WTC11 (cell line): ENCODE measurements around the gene FNIP2. TPM values are rescaled to one million over a fixed set of nuclear protein-coding genes. Genes with fewer than 3 reads are reported as not detected.
A peak's percentile ranks its signal among the peaks of the same experiment; 100 is the strongest.

ENCODE experiments used
- ATAC-seq: fragments of 200-7000 bp; cut with Tn5 transposase; 2 replicates; pipeline ENCODE4 v1.10.0; 2021; ENCODE audit warnings: mild to moderate bottlenecking, moderate library complexity
- CTCF ChIA-PET: fragments of 300-600 bp; sonication (Branson Sonifier 250); formaldehyde crosslinking; loops from one replicate; lab custom pipeline; 2021; ENCODE audit warnings: antibody characterized with exemption; lab: Charles Lee
- POLR2A ChIA-PET: fragments of 350-600 bp; sonication (Branson Sonifier 250); formaldehyde crosslinking; loops from one replicate; lab custom pipeline; 2021; ENCODE audit warnings: antibody characterized with exemption; lab: Charles Lee
- DNase-seq: peaks from one replicate; pipeline ENCODE4 v3.0.0; 2021; ENCODE audit warnings: low spot score
- H3K27ac Mint-ChIP-seq: 2 replicates; pipeline ENCODE4 v1.8.0; 2021; ENCODE audit warnings: mixed read lengths
- H3K27me3 Mint-ChIP-seq: 2 replicates; pipeline ENCODE4 v1.8.0; 2021; ENCODE audit warnings: low read depth, mild to moderate bottlenecking, moderate library complexity, mixed read lengths
- H3K36me3 Mint-ChIP-seq: 2 replicates; pipeline ENCODE4 v1.8.0; 2021; ENCODE audit warnings: mixed read lengths
- H3K4me1 Mint-ChIP-seq: 2 replicates; pipeline ENCODE4 v1.8.0; 2022; ENCODE audit warnings: mixed read lengths
- H3K4me3 Mint-ChIP-seq: 2 replicates; pipeline ENCODE4 v1.8.0; 2021; ENCODE audit warnings: mild to moderate bottlenecking, moderate library complexity, mixed read lengths
- H3K9me3 Mint-ChIP-seq: 2 replicates; pipeline ENCODE4 v1.8.0; 2021; ENCODE audit warnings: mixed read lengths
- CDX4 ChIP-seq: fragments of 250-450 bp; sonication (Bioruptor Pico); IDR thresholded peaks from 2 replicates; pipeline ENCODE4 v1.9.0; 2021; ENCODE audit warnings: moderate library complexity, mild to moderate bottlenecking, inconsistent platforms, borderline replicate concordance
- CREB1 ChIP-seq: sonication (generic); formaldehyde crosslinking; IDR thresholded peaks from 2 replicates; pipeline ENCODE4 v1.8.0; 2023; ENCODE audit warnings: mild to moderate bottlenecking, missing genetic modification reagents
- E2F1 ChIP-seq: sonication (generic); formaldehyde crosslinking; IDR thresholded peaks from 2 replicates; pipeline ENCODE4 v1.8.0; 2022; ENCODE audit warnings: mild to moderate bottlenecking, missing genetic modification reagents
- ETV6 ChIP-seq: sonication (generic); formaldehyde crosslinking; IDR thresholded peaks from 2 replicates; pipeline ENCODE4 v1.8.1; 2022; ENCODE audit warnings: mild to moderate bottlenecking, missing genetic modification reagents
- FOXK1 ChIP-seq: sonication (generic); formaldehyde crosslinking; IDR thresholded peaks from 2 replicates; pipeline ENCODE4 v1.8.0; 2022; ENCODE audit warnings: mild to moderate bottlenecking, moderate library complexity, missing genetic modification reagents
- IRF2 ChIP-seq: sonication (generic); formaldehyde crosslinking; IDR thresholded peaks from 2 replicates; pipeline ENCODE4 v1.8.0; 2022; ENCODE audit warnings: low read depth, missing genetic modification reagents, borderline replicate concordance
- NR1H2 ChIP-seq: sonication (generic); formaldehyde crosslinking; IDR thresholded peaks from 2 replicates; pipeline ENCODE4 v1.9.0; 2021; ENCODE audit warnings: mild to moderate bottlenecking, moderate library complexity, missing genetic modification reagents
- TP53 ChIP-seq: sonication (generic); formaldehyde crosslinking; IDR thresholded peaks from 2 replicates; pipeline ENCODE4 v1.8.1; 2023; ENCODE audit warnings: mild to moderate bottlenecking, missing genetic modification reagents
- ZBTB43 ChIP-seq: sonication (generic); formaldehyde crosslinking; IDR thresholded peaks from 2 replicates; pipeline ENCODE4 v1.8.1; 2023; ENCODE audit warnings: mild to moderate bottlenecking, missing genetic modification reagents
- ZMAT4 ChIP-seq: fragments of 250-450 bp; sonication (Bioruptor Pico); IDR thresholded peaks from 2 replicates; pipeline ENCODE4 v1.9.0; 2021; ENCODE audit warnings: mild to moderate bottlenecking
- ZNF281 ChIP-seq: sonication (generic); formaldehyde crosslinking; IDR thresholded peaks from 2 replicates; pipeline ENCODE4 v1.8.0; 2023; ENCODE audit warnings: mild to moderate bottlenecking, missing genetic modification reagents
- ZNF317 ChIP-seq: sonication (generic); formaldehyde crosslinking; IDR thresholded peaks from 2 replicates; pipeline ENCODE4 v1.8.1; 2023; ENCODE audit warnings: low read depth, mild to moderate bottlenecking, moderate library complexity, missing genetic modification reagents, borderline replicate concordance
- ZSCAN18 ChIP-seq: fragments of 250-450 bp; sonication (Bioruptor Pico); IDR thresholded peaks from 2 replicates; pipeline ENCODE4 v2.1.2; 2022; ENCODE audit warnings: mild to moderate bottlenecking, moderate library complexity
- total RNA-seq: library from RNA; stranded (reverse); gene quantifications from 3 replicates; pipeline ENCODE4 v1.2.3, GENCODE V29; 2021
- TF ChIP-seq, protein P1 (sequence below): fragments of 250-450 bp; sonication (Bioruptor Pico); conservative IDR thresholded peaks from 2 replicates; pipeline ENCODE4 v1.9.0; 2021; ENCODE audit warnings: mild to moderate bottlenecking
- TF ChIP-seq, protein P2 (sequence below): fragments of 250-450 bp; sonication (Bioruptor Pico); IDR thresholded peaks from 2 replicates; pipeline ENCODE4 v1.9.0; 2021; ENCODE audit warnings: mild to moderate bottlenecking, borderline replicate concordance
- TF ChIP-seq, protein P3 (sequence below): fragments of 200-600 bp; IDR thresholded peaks from 2 replicates; pipeline ENCODE4 v1.8.0; 2022; ENCODE audit warnings: antibody characterized with exemption

Gene FNIP2
- total RNA-seq, 1 experiment from 2014 or later = 8.6 TPM

GRCh38 chr4:158768555-158769174, at the start of gene FNIP2 (continued):
- TF ChIP-seq NR1H2 (CRISPR knock-in tag) (no peak), IRF2 (CRISPR knock-in tag) (no peak), CDX4 (CRISPR knock-in tag) (no peak), FOXK1 (CRISPR knock-in tag) (peak; percentile 54; the same call in 1 of the 2 replicates), ZSCAN18 (CRISPR knock-in tag) (no peak), CREB1 (CRISPR knock-in tag) (no peak), ZMAT4 (CRISPR knock-in tag) (no peak), E2F1 (CRISPR knock-in tag) (no peak), ZNF317 (CRISPR knock-in tag) (no peak)
- TF ChIP-seq, protein P1, sequence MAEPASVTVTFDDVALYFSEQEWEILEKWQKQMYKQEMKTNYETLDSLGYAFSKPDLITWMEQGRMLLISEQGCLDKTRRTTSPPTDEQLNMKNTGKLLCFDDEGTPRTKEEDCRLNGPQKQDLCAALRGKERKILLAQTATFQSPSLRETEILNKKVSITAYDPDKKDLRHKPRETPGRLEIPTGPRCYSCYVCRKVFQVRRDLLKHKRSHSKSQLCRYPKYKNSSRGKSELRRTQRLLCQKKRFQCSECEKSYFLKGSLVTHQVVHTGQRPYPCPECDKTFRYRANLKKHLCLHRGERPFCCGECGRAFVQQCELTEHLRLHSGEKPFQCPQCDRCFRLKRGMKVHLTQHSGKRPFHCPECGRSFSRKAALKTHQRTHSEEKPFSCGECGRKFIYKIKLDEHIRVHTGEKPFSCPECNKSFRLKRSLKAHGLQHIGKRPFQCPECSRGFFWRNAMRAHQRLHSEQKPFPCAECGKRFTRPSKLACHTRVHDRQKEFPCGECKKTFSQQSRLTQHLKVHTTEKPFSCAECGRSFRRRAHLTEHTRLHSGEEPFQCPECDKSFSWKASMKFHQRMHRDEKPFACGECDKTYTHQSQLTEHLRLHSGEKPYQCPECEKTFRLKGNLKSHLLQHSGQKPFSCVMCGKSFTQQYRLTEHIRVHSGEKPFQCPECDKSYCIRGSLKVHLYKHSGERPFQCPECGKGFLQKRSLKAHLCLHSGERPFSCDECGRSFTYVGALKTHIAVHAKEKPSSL (CRISPR knock-in tag) = no peak

- no peak overlapping the region for H3K27ac Mint-ChIP-seq
- POLR2A ChIA-PET = no interaction called here
- peaks cover 4% of the 10 kb centered on the region; the same call in 1 of the 2 replicates for H3K27me3 Mint-ChIP-seq
- peak overlapping the region; percentile 94 for H3K4me3 Mint-ChIP-seq
- CTCF ChIA-PET = no interaction called here
- ATAC-seq = no peak
- peaks cover 46% of the 10 kb centered on the region for H3K36me3 Mint-ChIP-seq
- no peak for DNase-seq
- H3K9me3 Mint-ChIP-seq = no peaks in the 10 kb centered on the region
- H3K4me1 Mint-ChIP-seq = peaks cover 15% of the 10 kb centered on the region
- no peak for TF ChIP-seq ZNF281 (CRISPR knock-in tag)
- no peak for TF ChIP-seq TP53
- TF ChIP-seq ZBTB43 (CRISPR knock-in tag) = no peak
- TF ChIP-seq, protein P2, sequence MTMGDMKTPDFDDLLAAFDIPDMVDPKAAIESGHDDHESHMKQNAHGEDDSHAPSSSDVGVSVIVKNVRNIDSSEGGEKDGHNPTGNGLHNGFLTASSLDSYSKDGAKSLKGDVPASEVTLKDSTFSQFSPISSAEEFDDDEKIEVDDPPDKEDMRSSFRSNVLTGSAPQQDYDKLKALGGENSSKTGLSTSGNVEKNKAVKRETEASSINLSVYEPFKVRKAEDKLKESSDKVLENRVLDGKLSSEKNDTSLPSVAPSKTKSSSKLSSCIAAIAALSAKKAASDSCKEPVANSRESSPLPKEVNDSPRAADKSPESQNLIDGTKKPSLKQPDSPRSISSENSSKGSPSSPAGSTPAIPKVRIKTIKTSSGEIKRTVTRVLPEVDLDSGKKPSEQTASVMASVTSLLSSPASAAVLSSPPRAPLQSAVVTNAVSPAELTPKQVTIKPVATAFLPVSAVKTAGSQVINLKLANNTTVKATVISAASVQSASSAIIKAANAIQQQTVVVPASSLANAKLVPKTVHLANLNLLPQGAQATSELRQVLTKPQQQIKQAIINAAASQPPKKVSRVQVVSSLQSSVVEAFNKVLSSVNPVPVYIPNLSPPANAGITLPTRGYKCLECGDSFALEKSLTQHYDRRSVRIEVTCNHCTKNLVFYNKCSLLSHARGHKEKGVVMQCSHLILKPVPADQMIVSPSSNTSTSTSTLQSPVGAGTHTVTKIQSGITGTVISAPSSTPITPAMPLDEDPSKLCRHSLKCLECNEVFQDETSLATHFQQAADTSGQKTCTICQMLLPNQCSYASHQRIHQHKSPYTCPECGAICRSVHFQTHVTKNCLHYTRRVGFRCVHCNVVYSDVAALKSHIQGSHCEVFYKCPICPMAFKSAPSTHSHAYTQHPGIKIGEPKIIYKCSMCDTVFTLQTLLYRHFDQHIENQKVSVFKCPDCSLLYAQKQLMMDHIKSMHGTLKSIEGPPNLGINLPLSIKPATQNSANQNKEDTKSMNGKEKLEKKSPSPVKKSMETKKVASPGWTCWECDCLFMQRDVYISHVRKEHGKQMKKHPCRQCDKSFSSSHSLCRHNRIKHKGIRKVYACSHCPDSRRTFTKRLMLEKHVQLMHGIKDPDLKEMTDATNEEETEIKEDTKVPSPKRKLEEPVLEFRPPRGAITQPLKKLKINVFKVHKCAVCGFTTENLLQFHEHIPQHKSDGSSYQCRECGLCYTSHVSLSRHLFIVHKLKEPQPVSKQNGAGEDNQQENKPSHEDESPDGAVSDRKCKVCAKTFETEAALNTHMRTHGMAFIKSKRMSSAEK (CRISPR knock-in tag) = no peak
- TF ChIP-seq ETV6 (CRISPR knock-in tag) = no peak
- no peak for TF ChIP-seq ZSCAN18 (CRISPR knock-in tag)
- TF ChIP-seq, protein P3, sequence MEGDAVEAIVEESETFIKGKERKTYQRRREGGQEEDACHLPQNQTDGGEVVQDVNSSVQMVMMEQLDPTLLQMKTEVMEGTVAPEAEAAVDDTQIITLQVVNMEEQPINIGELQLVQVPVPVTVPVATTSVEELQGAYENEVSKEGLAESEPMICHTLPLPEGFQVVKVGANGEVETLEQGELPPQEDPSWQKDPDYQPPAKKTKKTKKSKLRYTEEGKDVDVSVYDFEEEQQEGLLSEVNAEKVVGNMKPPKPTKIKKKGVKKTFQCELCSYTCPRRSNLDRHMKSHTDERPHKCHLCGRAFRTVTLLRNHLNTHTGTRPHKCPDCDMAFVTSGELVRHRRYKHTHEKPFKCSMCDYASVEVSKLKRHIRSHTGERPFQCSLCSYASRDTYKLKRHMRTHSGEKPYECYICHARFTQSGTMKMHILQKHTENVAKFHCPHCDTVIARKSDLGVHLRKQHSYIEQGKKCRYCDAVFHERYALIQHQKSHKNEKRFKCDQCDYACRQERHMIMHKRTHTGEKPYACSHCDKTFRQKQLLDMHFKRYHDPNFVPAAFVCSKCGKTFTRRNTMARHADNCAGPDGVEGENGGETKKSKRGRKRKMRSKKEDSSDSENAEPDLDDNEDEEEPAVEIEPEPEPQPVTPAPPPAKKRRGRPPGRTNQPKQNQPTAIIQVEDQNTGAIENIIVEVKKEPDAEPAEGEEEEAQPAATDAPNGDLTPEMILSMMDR = no peak
Observed at GRCh38 chr4:158721680-158722079, 47.1 kb upstream of the FNIP2 start.
